Stimulated activated CD8-positive, alpha-beta memory T cell treated with anti-CD3 and anti-CD28 coated beads, Interleukin-12 subunit alpha, Interleukin-12 subunit beta, amount 100 ng/mL, for 1 hour (primary cell): ENCODE results near the gene NELL1.

Experiments used
- DNase-seq: peaks from one replicate; pipeline ENCODE4 v3.0.0-alpha.2; 2020; ENCODE audit warnings: low read depth

NELL1 gene

GRCh38 chr11:20668844-20669819 is at the start of gene NELL1:
Gene NELL1 (plus strand): TSS chr11:20669586.
- DNase-seq: no peak

- no peak for DNase-seq
Measured at GRCh38 chr11:20620988-20621387, 48.4 kb upstream of the NELL1 start.

- DNase-seq: no peak
Measured at GRCh38 chr11:20621679-20622078, 47.7 kb upstream of the NELL1 start.

- no peak for DNase-seq
Measured at GRCh38 chr11:20623252-20623651, 46.1 kb upstream of the NELL1 start.

- DNase-seq: no peak
Measured at GRCh38 chr11:20626279-20626678, 43.1 kb upstream of the NELL1 start.

- no peak for DNase-seq
Measured at GRCh38 chr11:20627026-20627425, 42.4 kb upstream of the NELL1 start.

- no peak for DNase-seq
Measured at GRCh38 chr11:20627701-20628100, 41.7 kb upstream of the NELL1 start.

- no peak for DNase-seq
Measured at GRCh38 chr11:20631519-20632168, 37.7 kb upstream of the NELL1 start.

- DNase-seq: no peak
Measured at GRCh38 chr11:20632169-20632532, 37.2 kb upstream of the NELL1 start.

GRCh38 chr11:20634044-20634443 is 35.3 kb upstream of the NELL1 start:
- no peak for DNase-seq

- DNase-seq: no peak
Measured at GRCh38 chr11:20634781-20635180, 34.6 kb upstream of the NELL1 start.

- DNase-seq: no peak
Measured at GRCh38 chr11:20638074-20638473, 31.3 kb upstream of the NELL1 start.

GRCh38 chr11:20639688-20640087 is 29.7 kb upstream of the NELL1 start:
- DNase-seq: no peak

GRCh38 chr11:20640401-20640800 is 29.0 kb upstream of the NELL1 start:
- no peak for DNase-seq

GRCh38 chr11:20644360-20644759 is 25.0 kb upstream of the NELL1 start:
- no peak for DNase-seq

- peak; percentile 3 for DNase-seq
Measured at GRCh38 chr11:20647976-20648565, 21.3 kb upstream of the NELL1 start.

GRCh38 chr11:20652150-20652806 is 17.1 kb upstream of the NELL1 start:
- DNase-seq: no peak

- no peak for DNase-seq
Measured at GRCh38 chr11:20654038-20654437, 15.3 kb upstream of the NELL1 start.

GRCh38 chr11:20656901-20657300 is 12.5 kb upstream of the NELL1 start:
- DNase-seq: no peak

GRCh38 chr11:20658135-20658534 is 11.3 kb upstream of the NELL1 start:
- no peak for DNase-seq

GRCh38 chr11:20661445-20661844 is 7.9 kb upstream of the NELL1 start:
- no peak for DNase-seq

GRCh38 chr11:20661850-20662249 is 7.5 kb upstream of the NELL1 start:
- DNase-seq: no peak
